Right renal pelvis (tissue), 4 donors: Measurements from ENCODE around the gene TLL2. TPM values are rescaled to one million over a fixed set of nuclear protein-coding genes. Genes with fewer than 3 reads are reported as not detected.
"Not testable (repeated sequence)": the region's sequence is repeated elsewhere in the genome, so short reads cannot be mapped to it uniquely, and the experiment has no call there.

Source experiments
- DNase-seq, 4 donors: peaks; one replicate each; pipeline ENCODE4 v3.0.0-alpha.2; 2013; ENCODE audit warnings: low read depth in 4 of 4, low spot score in 3 of 4, missing footprints in 1 of 4
- polyA plus RNA-seq, 4 donors: library from polyadenylated mRNA; unstranded; fragments of 120-200 nt; gene quantifications; one replicate each; pipeline ENCODE4 v1.2.1, GENCODE V29; 2013; ENCODE audit not compliant: insufficient read length in 4 of 4

Gene TLL2
- polyA plus RNA-seq = under 1 TPM; 0.60 to 0.97 (median 0.81) TPM

GRCh38 chr10:96513698-96514561, at the start of gene TLL2:
TLL2 (minus strand) TSS chr10:96513926; CDS start chr10:96513685, 241 bp downstream.
- peak; percentile 40 to 64 (median 56) for DNase-seq

GRCh38 chr10:96560966-96561887, 47.5 kb upstream of the TLL2 start:
- no peak for DNase-seq

GRCh38 chr10:96560489-96560888, 46.8 kb upstream of the TLL2 start:
- DNase-seq = no peak

GRCh38 chr10:96556003-96556402, 42.3 kb upstream of the TLL2 start:
- DNase-seq = peak in 1 of 4 donors; percentile 4

GRCh38 chr10:96555330-96555729, 41.6 kb upstream of the TLL2 start:
- no peak for DNase-seq

GRCh38 chr10:96548589-96548988, 34.9 kb upstream of the TLL2 start:
- DNase-seq = no peak

- DNase-seq = not testable (repeated sequence)
Observed at GRCh38 chr10:96545558-96545957, 31.8 kb upstream of the TLL2 start.

GRCh38 chr10:96541921-96542320, 28.2 kb upstream of the TLL2 start:
- no peak for DNase-seq

- no peak for DNase-seq
Observed at GRCh38 chr10:96540240-96540639, 26.5 kb upstream of the TLL2 start.

GRCh38 chr10:96538683-96539082, 25.0 kb upstream of the TLL2 start:
- DNase-seq = no peak

GRCh38 chr10:96536129-96536528, 22.4 kb upstream of the TLL2 start:
- no peak for DNase-seq

- DNase-seq = no peak
Observed at GRCh38 chr10:96532523-96532922, 18.8 kb upstream of the TLL2 start.

- no peak for DNase-seq
Observed at GRCh38 chr10:96529634-96530279, 16.0 kb upstream of the TLL2 start.

GRCh38 chr10:96524741-96525140, 11.0 kb upstream of the TLL2 start:
- DNase-seq = no peak

- DNase-seq = no peak
Observed at GRCh38 chr10:96517284-96517683, 3.6 kb upstream of the TLL2 start.

- DNase-seq = no peak
Observed at GRCh38 chr10:96516337-96516736, 2.6 kb upstream of the TLL2 start.

GRCh38 chr10:96513305-96513697, 425 bp downstream of the TLL2 start:
- DNase-seq = no peak

GRCh38 chr10:96512524-96513304, 1.0 kb downstream of the TLL2 start:
- DNase-seq = peak in 1 of 4 donors; percentile 21

GRCh38 chr10:96511044-96511945, 2.4 kb downstream of the TLL2 start:
- DNase-seq = peak in 1 of 4 donors; percentile 13
